HUDEP-2 (cell line): ENCODE data around the gene PLBD2.

Experiments used
- DNase-seq, 76 experiments: peaks; one replicate each; lab custom pipeline; 2025; ENCODE audit not compliant: unreplicated experiment in 76 of 76; lab: John Stamatoyannopoulos, UW

Gene PLBD2

DNA sequence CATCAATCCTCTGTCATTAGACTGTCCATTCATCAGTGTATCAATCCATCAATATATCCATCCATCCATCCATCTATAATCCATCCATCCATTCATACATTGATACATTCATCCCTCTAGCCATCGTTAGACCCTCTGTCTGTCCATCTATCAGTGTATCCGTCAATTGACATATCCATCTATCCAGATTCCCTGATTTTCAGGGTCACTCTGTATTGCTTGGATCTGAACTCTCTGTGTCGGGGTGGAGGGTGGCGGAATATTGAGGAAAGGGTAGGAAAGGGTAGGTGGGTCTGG, 80.9 kb downstream of the PLBD2 start:
- no peak for DNase-seq

DNA sequence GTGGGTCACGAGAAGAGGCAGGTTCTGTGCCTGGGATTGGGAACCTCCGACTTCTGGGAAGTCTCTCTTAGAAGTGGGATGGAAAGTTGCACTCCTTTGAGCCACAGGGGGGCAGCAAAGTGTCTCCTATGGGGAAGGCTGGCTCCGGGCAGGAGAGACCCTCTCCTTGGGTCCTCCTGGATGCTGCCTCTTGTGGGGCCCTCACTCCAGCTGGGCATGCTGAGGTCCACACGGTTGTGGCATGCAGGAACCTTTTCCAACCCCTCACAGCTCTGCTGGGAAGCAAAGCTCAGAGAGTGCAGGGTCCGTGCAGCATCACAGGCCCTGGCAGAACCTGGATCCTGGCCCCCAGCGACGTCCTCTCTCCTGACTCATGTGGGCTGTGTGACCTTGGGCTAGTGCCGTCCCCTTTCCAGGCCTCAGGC, 81.2 kb downstream of the PLBD2 start:
- peak in 7 of 76 experiments; percentile 3 to 22 (median 14) for DNase-seq

DNA sequence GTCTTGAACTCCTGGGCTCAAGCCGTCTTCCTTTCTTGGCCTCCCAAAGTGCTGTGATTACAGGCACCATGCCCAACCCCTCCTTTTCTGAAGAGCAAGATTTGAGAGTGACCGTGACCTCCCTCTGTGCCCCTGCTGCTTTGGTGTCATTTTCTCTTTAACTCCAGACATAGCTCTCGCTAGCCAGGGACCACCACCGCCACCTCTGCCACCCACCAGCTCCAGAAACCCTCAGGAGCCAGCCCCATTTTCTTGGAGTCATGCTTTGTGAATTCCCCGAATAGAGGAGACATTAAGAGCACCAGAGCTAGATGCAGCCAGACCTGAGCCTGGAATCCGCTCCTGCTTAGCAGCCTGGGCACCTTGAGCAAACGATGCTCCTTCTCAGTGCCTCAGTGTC, 81.9 kb downstream of the PLBD2 start:
- DNase-seq: no peak
